ES-I3 (cell line): Measurements from ENCODE around the gene SLBP.

Source experiments
- H3K36me3 ChIP-seq: 2 replicates; pipeline ENCODE4 v1.6.1; 2013; ENCODE audit warnings: mild to moderate bottlenecking, low read length, control low read depth, moderate library complexity; ENCODE audit not compliant: insufficient read depth
- H3K4me1 ChIP-seq: 2 replicates; pipeline ENCODE4 v1.6.1; 2013; ENCODE audit warnings: mild to moderate bottlenecking, control low read depth, low read length; ENCODE audit not compliant: insufficient read depth
- H3K9ac ChIP-seq: 2 replicates; pipeline ENCODE4 v1.6.1; 2013; ENCODE audit warnings: low read depth, mild to moderate bottlenecking, low read length, moderate library complexity
- H3K9me3 ChIP-seq: 2 replicates; pipeline ENCODE4 v1.6.1; 2013; ENCODE audit warnings: mild to moderate bottlenecking, low read length, moderate library complexity; ENCODE audit not compliant: control insufficient read depth, insufficient read depth

The SLBP gene

GRCh38 chr4:1658146-1658545 lies 54.0 kb downstream of the SLBP start:
- Histone ChIP-seq H3K9ac (no peak overlapping the region), H3K9me3 (no peaks in the 10 kb centered on the region), H3K4me1 (no peaks in the 10 kb centered on the region), H3K36me3 (no peaks in the 10 kb centered on the region)

GRCh38 chr4:1656986-1657385 lies 55.1 kb downstream of the SLBP start:
- H3K9ac ChIP-seq, result no peak overlapping the region
- no peaks in the 10 kb centered on the region for H3K4me1 ChIP-seq
- no peaks in the 10 kb centered on the region for H3K36me3 ChIP-seq
- no peaks in the 10 kb centered on the region for H3K9me3 ChIP-seq

GRCh38 chr4:1656132-1656531 lies 56.0 kb downstream of the SLBP start:
- H3K4me1 ChIP-seq, result no peaks in the 10 kb centered on the region
- H3K9me3 ChIP-seq, result no peaks in the 10 kb centered on the region
- no peak overlapping the region for H3K9ac ChIP-seq
- no peaks in the 10 kb centered on the region for H3K36me3 ChIP-seq

- Histone ChIP-seq H3K9me3 (no peaks in the 10 kb centered on the region), H3K4me1 (no peaks in the 10 kb centered on the region), H3K9ac (no peak overlapping the region), H3K36me3 (no peaks in the 10 kb centered on the region)
These were observed 56.4 kb downstream of the SLBP start for GRCh38 chr4:1655676-1656075.

- no peaks in the 10 kb centered on the region for H3K36me3 ChIP-seq
- H3K4me1 ChIP-seq, result no peaks in the 10 kb centered on the region
- no peaks in the 10 kb centered on the region for H3K9me3 ChIP-seq
- no peak overlapping the region for H3K9ac ChIP-seq
These were observed 57.0 kb downstream of the SLBP start for GRCh38 chr4:1655081-1655480.

GRCh38 chr4:1654216-1654955 lies 57.7 kb downstream of the SLBP start:
- Histone ChIP-seq H3K36me3 (no peaks in the 10 kb centered on the region), H3K9me3 (no peaks in the 10 kb centered on the region), H3K4me1 (no peaks in the 10 kb centered on the region), H3K9ac (no peak overlapping the region)

- H3K9ac ChIP-seq, result no peak overlapping the region
- no peaks in the 10 kb centered on the region for H3K4me1 ChIP-seq
These were observed 58.3 kb downstream of the SLBP start for GRCh38 chr4:1653776-1654175.

GRCh38 chr4:1652088-1652487 lies 60.0 kb downstream of the SLBP start:
- Histone ChIP-seq H3K9me3 (no peaks in the 10 kb centered on the region), H3K4me1 (no peaks in the 10 kb centered on the region), H3K36me3 (no peaks in the 10 kb centered on the region), H3K9ac (no peak overlapping the region)

More at GRCh38 chr4:1653776-1654175, 58.3 kb downstream of the SLBP start:
- Histone ChIP-seq H3K9me3 (no peaks in the 10 kb centered on the region), H3K36me3 (no peaks in the 10 kb centered on the region)

GRCh38 chr4:1651609-1652008 lies 60.5 kb downstream of the SLBP start:
- Histone ChIP-seq H3K4me1 (no peaks in the 10 kb centered on the region), H3K9ac (no peak overlapping the region), H3K9me3 (no peaks in the 10 kb centered on the region)

GRCh38 chr4:1648962-1649361 lies 63.2 kb downstream of the SLBP start:
- H3K9ac ChIP-seq, result no peak overlapping the region
- H3K4me1 ChIP-seq, result peaks cover 4% of the 10 kb centered on the region; the same call in 1 of the 2 replicates
- H3K36me3 ChIP-seq, result no peaks in the 10 kb centered on the region
- H3K9me3 ChIP-seq, result no peaks in the 10 kb centered on the region

More at GRCh38 chr4:1651609-1652008, 60.5 kb downstream of the SLBP start:
- H3K36me3 ChIP-seq, result no peaks in the 10 kb centered on the region

- Histone ChIP-seq H3K36me3 (no peaks in the 10 kb centered on the region), H3K4me1 (peaks cover 4% of the 10 kb centered on the region; the same call in 1 of the 2 replicates), H3K9me3 (no peaks in the 10 kb centered on the region), H3K9ac (no peak overlapping the region)
These were observed 64.7 kb downstream of the SLBP start for GRCh38 chr4:1647432-1647831.

- Histone ChIP-seq H3K9ac (no peak overlapping the region), H3K36me3 (no peaks in the 10 kb centered on the region), H3K4me1 (peaks cover 4% of the 10 kb centered on the region; the same call in 1 of the 2 replicates), H3K9me3 (no peaks in the 10 kb centered on the region)
These were observed 65.4 kb downstream of the SLBP start for GRCh38 chr4:1646690-1647089.

GRCh38 chr4:1644891-1645657 lies 67.0 kb downstream of the SLBP start:
- H3K9ac ChIP-seq, result no peak overlapping the region
- H3K9me3 ChIP-seq, result no peaks in the 10 kb centered on the region

GRCh38 chr4:1643971-1644735 lies 68.0 kb downstream of the SLBP start:
- Histone ChIP-seq H3K9ac (no peak overlapping the region), H3K4me1 (peaks cover 4% of the 10 kb centered on the region; the same call in 1 of the 2 replicates), H3K36me3 (no peaks in the 10 kb centered on the region), H3K9me3 (no peaks in the 10 kb centered on the region)

More at GRCh38 chr4:1644891-1645657, 67.0 kb downstream of the SLBP start:
- Histone ChIP-seq H3K4me1 (peaks cover 4% of the 10 kb centered on the region; the same call in 1 of the 2 replicates), H3K36me3 (no peaks in the 10 kb centered on the region)
